WTC11 (cell line): ENCODE measurements around the gene N4BP2L2.

Experiments used
- CREB1 ChIP-seq: sonication (generic); formaldehyde crosslinking; IDR thresholded peaks from 2 replicates; pipeline ENCODE4 v1.8.0; 2023; ENCODE audit warnings: mild to moderate bottlenecking, missing genetic modification reagents
- CREM ChIP-seq: sonication (generic); formaldehyde crosslinking; IDR thresholded peaks from 2 replicates; pipeline ENCODE4 v1.8.1; 2022; ENCODE audit warnings: mild to moderate bottlenecking, missing genetic modification reagents, moderate library complexity
- CTCF ChIP-seq: fragments of 200-600 bp; IDR thresholded peaks from 2 replicates; pipeline ENCODE4 v1.8.0; 2022; ENCODE audit warnings: antibody characterized with exemption
- E2F1 ChIP-seq: sonication (generic); formaldehyde crosslinking; IDR thresholded peaks from 2 replicates; pipeline ENCODE4 v1.8.0; 2022; ENCODE audit warnings: mild to moderate bottlenecking, missing genetic modification reagents
- IRF1 ChIP-seq: sonication (generic); formaldehyde crosslinking; IDR thresholded peaks from 2 replicates; pipeline ENCODE4 v1.8.0; 2023; ENCODE audit warnings: missing genetic modification reagents
- MAX ChIP-seq: sonication (generic); formaldehyde crosslinking; IDR thresholded peaks from 2 replicates; pipeline ENCODE4 v1.8.0; 2022; ENCODE audit warnings: mild to moderate bottlenecking, missing genetic modification reagents
- MLX ChIP-seq: sonication (generic); formaldehyde crosslinking; IDR thresholded peaks from 2 replicates; pipeline ENCODE4 v1.8.1; 2023; ENCODE audit warnings: mild to moderate bottlenecking, missing genetic modification reagents, moderate library complexity
- PREB ChIP-seq: sonication (generic); formaldehyde crosslinking; IDR thresholded peaks from 2 replicates; pipeline ENCODE4 v1.8.1; 2022; ENCODE audit warnings: mild to moderate bottlenecking, missing genetic modification reagents, moderate library complexity, borderline replicate concordance
- TCF7 ChIP-seq: sonication (generic); formaldehyde crosslinking; IDR thresholded peaks from 2 replicates; pipeline ENCODE4 v1.8.0; 2022; ENCODE audit warnings: mild to moderate bottlenecking, low read depth, missing genetic modification reagents, moderate library complexity
- TEAD4 ChIP-seq: sonication (generic); formaldehyde crosslinking; IDR thresholded peaks from 2 replicates; pipeline ENCODE4 v1.8.0; 2022; ENCODE audit warnings: mild to moderate bottlenecking, missing genetic modification reagents
- TP53 ChIP-seq: sonication (generic); formaldehyde crosslinking; IDR thresholded peaks from 2 replicates; pipeline ENCODE4 v1.8.1; 2023; ENCODE audit warnings: mild to moderate bottlenecking, missing genetic modification reagents
- ZNF121 ChIP-seq: sonication (generic); formaldehyde crosslinking; IDR thresholded peaks from 2 replicates; pipeline ENCODE4 v1.8.0; 2023; ENCODE audit warnings: missing genetic modification reagents

GRCh38 chr13:32403108-32403507 is 135.5 kb downstream of the N4BP2L2 start:
- TF ChIP-seq CREB1 (CRISPR knock-in tag) = no peak
- TF ChIP-seq CTCF = no peak
- no peak for TF ChIP-seq MLX (CRISPR knock-in tag)
- TF ChIP-seq TP53 (CRISPR knock-in tag) = no peak
- no peak for TF ChIP-seq MAX (CRISPR knock-in tag)
- no peak for TF ChIP-seq PREB (CRISPR knock-in tag)
- no peak for TF ChIP-seq ZNF121 (CRISPR knock-in tag)
- TF ChIP-seq TEAD4 (CRISPR knock-in tag) = no peak
- TF ChIP-seq TCF7 (CRISPR knock-in tag) = no peak
- TF ChIP-seq CREM (CRISPR knock-in tag) = no peak
- TF ChIP-seq E2F1 (CRISPR knock-in tag) = no peak
- TF ChIP-seq IRF1 (CRISPR knock-in tag) = no peak
